Loucy (cell line): Measurements from ENCODE around the gene IGSF9B.

ENCODE experiments used
- EZH2phosphoT487 ChIP-seq: fragments of 200-600 bp; IDR thresholded peaks from 2 replicates; pipeline ENCODE4 v1.6.1; 2018; ENCODE audit warnings: antibody characterized with exemption, mild to moderate bottlenecking, moderate library complexity, borderline replicate concordance
- TF ChIP-seq, protein P1 (sequence below): fragments of 200-600 bp; sonication (generic); conservative IDR thresholded peaks from 2 replicates; pipeline ENCODE4 v1.5.1; 2014; ENCODE audit warnings: mild to moderate bottlenecking, antibody characterized with exemption, low read length

DNA sequence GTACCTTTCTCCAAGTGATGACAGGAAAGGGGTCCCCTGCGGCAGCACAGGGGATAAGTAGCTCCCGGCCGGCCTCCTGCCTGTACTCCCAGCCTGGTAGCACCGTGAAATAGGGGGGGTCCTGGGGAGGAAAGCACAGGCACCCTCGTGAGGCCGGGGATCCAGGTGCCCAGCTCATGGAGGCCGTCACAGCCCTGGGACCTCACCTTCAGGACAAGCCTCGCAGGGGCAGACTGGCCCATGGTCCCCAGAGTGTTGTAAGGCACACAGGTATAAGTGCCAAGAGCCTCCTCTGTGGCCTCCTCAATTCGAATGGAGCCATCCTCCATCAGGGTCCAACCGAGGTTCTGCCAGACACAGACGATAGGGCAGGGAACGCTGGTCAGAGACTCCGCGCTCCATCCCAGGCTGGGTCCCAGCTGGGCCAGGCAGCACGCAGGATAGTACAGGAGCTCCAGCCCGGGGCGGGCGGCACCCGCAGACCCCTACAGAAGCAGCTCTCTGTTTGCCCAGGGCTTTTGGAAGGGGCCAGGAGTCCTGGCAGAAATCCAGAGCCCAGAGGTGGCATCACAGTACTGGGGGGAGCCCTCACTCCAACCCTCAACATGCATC is 25.2 kb downstream of the IGSF9B start:
- no peak for TF ChIP-seq EZH2phosphoT487
- TF ChIP-seq, protein P1, sequence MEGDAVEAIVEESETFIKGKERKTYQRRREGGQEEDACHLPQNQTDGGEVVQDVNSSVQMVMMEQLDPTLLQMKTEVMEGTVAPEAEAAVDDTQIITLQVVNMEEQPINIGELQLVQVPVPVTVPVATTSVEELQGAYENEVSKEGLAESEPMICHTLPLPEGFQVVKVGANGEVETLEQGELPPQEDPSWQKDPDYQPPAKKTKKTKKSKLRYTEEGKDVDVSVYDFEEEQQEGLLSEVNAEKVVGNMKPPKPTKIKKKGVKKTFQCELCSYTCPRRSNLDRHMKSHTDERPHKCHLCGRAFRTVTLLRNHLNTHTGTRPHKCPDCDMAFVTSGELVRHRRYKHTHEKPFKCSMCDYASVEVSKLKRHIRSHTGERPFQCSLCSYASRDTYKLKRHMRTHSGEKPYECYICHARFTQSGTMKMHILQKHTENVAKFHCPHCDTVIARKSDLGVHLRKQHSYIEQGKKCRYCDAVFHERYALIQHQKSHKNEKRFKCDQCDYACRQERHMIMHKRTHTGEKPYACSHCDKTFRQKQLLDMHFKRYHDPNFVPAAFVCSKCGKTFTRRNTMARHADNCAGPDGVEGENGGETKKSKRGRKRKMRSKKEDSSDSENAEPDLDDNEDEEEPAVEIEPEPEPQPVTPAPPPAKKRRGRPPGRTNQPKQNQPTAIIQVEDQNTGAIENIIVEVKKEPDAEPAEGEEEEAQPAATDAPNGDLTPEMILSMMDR, result no peak
